ENCODE data around the gene NOL3.

DNA sequence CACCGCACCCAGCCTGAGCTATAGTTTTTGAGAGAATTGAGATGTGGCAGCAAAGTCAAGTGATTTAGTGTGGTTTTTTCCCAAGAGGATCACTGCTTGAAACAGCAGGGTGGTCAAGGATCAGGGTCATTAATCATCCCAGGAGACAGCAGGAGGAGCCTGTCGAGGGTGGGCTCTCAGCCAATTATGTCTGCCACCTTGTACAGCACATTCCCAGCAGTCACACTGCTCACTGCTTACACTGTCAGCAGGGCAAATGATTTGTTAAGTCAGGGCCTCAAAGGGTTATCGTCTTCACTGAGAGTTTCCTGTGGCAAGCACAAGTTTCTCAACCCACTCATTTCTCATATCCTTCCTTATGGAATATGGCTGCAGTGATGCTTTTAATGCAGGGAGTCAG, 32.7 kb upstream of the NOL3 start:
- TF ChIP-seq, protein P1, sequence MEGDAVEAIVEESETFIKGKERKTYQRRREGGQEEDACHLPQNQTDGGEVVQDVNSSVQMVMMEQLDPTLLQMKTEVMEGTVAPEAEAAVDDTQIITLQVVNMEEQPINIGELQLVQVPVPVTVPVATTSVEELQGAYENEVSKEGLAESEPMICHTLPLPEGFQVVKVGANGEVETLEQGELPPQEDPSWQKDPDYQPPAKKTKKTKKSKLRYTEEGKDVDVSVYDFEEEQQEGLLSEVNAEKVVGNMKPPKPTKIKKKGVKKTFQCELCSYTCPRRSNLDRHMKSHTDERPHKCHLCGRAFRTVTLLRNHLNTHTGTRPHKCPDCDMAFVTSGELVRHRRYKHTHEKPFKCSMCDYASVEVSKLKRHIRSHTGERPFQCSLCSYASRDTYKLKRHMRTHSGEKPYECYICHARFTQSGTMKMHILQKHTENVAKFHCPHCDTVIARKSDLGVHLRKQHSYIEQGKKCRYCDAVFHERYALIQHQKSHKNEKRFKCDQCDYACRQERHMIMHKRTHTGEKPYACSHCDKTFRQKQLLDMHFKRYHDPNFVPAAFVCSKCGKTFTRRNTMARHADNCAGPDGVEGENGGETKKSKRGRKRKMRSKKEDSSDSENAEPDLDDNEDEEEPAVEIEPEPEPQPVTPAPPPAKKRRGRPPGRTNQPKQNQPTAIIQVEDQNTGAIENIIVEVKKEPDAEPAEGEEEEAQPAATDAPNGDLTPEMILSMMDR (IDR thresholded peaks at IDR 0.05), result no peak
- no peak for TF ChIP-seq POLR2A (IDR thresholded peaks at IDR 0.05)
- no peak for TF ChIP-seq POLR2AphosphoS5 (IDR thresholded peaks at IDR 0.05)

All from suprapubic skin (tissue), 4 donors.